IPS-20b (cell line): ENCODE measurements around the gene HELZ2.

Source experiments
- H3K27ac ChIP-seq: one replicate; pipeline ENCODE4 v1.5.1; 2013; ENCODE audit warnings: low read length
- H3K27me3 ChIP-seq: 2 replicates; pipeline ENCODE4 v1.6.1; 2013; ENCODE audit warnings: mild to moderate bottlenecking, low read length, inconsistent platforms; ENCODE audit not compliant: insufficient read depth
- H3K36me3 ChIP-seq: 2 replicates; pipeline ENCODE4 v1.6.1; 2013; ENCODE audit warnings: low read depth, mild to moderate bottlenecking, inconsistent platforms, low read length, moderate library complexity; ENCODE audit not compliant: insufficient read depth
- H3K4me1 ChIP-seq: 2 replicates; pipeline ENCODE4 v1.6.1; 2013; ENCODE audit warnings: mild to moderate bottlenecking, control low read depth, inconsistent platforms, low read length, moderate library complexity; ENCODE audit not compliant: insufficient read depth
- H3K4me3 ChIP-seq: 2 replicates; pipeline ENCODE4 v1.5.1; 2013; ENCODE audit warnings: mild to moderate bottlenecking, low read length, inconsistent platforms
- H3K9ac ChIP-seq: 2 replicates; pipeline ENCODE4 v1.6.1; 2013; ENCODE audit warnings: low read depth, mild to moderate bottlenecking, inconsistent platforms, low read length, moderate library complexity
- H3K9me3 ChIP-seq: 2 replicates; pipeline ENCODE4 v1.6.1; 2013; ENCODE audit warnings: mild to moderate bottlenecking, low read depth, low read length, inconsistent platforms; ENCODE audit not compliant: insufficient read depth

The HELZ2 gene

GRCh38 chr20:63595416-63596127 lies 21.5 kb upstream of the HELZ2 start:
- Histone ChIP-seq H3K27ac (no peak overlapping the region), H3K9me3 (no peaks in the 10 kb centered on the region), H3K9ac (no peak overlapping the region), H3K36me3 (peaks cover 31% of the 10 kb centered on the region), H3K4me1 (no peaks in the 10 kb centered on the region), H3K4me3 (no peak overlapping the region), H3K27me3 (no peaks in the 10 kb centered on the region)

DNA sequence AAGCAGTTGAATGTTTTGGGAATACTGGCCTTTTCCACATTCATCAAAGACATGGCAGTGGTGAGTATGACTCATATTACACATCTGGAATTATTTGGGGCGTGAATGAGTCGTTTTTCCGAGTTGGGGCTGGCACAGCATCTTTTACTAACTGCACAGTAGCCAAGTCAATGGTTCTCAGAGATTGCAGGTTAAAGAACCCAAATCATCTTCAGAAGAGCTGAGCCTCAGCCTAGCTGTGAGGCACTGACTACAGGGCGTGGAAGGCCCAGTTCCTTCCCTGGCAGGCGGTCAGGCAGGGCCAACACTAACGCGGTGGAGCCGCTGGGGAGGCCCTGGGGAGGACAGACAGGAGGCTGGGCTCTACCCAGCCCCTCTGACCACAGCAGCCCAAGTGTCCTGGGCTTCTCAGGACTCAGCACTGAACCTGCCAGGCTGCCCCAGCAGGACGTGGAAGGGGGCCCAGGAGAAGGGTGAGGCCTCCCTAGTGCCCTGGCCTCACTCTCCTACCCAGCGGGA lies 20.1 kb upstream of the HELZ2 start:
- H3K4me1 ChIP-seq: no peaks in the 10 kb centered on the region
- no peak overlapping the region for H3K27ac ChIP-seq
- H3K36me3 ChIP-seq: peaks cover 31% of the 10 kb centered on the region

GRCh38 chr20:63592661-63593060 lies 18.6 kb upstream of the HELZ2 start:
- Histone ChIP-seq H3K36me3 (peaks cover 22% of the 10 kb centered on the region), H3K9ac (no peak overlapping the region), H3K27me3 (no peaks in the 10 kb centered on the region), H3K9me3 (no peaks in the 10 kb centered on the region), H3K4me1 (no peaks in the 10 kb centered on the region), H3K27ac (no peak overlapping the region), H3K4me3 (no peak overlapping the region)

More for the DNA sequence above, 20.1 kb upstream of the HELZ2 start:
- no peaks in the 10 kb centered on the region for H3K9me3 ChIP-seq
- H3K4me3 ChIP-seq: no peak overlapping the region
- H3K27me3 ChIP-seq: no peaks in the 10 kb centered on the region
- no peak overlapping the region for H3K9ac ChIP-seq

GRCh38 chr20:63591786-63592355 lies 17.8 kb upstream of the HELZ2 start:
- Histone ChIP-seq H3K9me3 (no peaks in the 10 kb centered on the region), H3K4me3 (no peak overlapping the region), H3K9ac (no peak overlapping the region), H3K27me3 (no peaks in the 10 kb centered on the region), H3K27ac (no peak overlapping the region), H3K36me3 (peaks cover 18% of the 10 kb centered on the region), H3K4me1 (no peaks in the 10 kb centered on the region)

- no peak overlapping the region for H3K9ac ChIP-seq
- H3K27ac ChIP-seq: no peak overlapping the region
- peaks cover 18% of the 10 kb centered on the region for H3K36me3 ChIP-seq
- no peaks in the 10 kb centered on the region for H3K9me3 ChIP-seq
- H3K4me1 ChIP-seq: no peaks in the 10 kb centered on the region
- no peaks in the 10 kb centered on the region for H3K27me3 ChIP-seq
- no peak overlapping the region for H3K4me3 ChIP-seq
Measured at GRCh38 chr20:63591147-63591533, 17.1 kb upstream of the HELZ2 start.

GRCh38 chr20:63590218-63591146 lies 16.4 kb upstream of the HELZ2 start:
- Histone ChIP-seq H3K36me3 (peaks cover 18% of the 10 kb centered on the region), H3K4me3 (no peak overlapping the region)

GRCh38 chr20:63589261-63590217 lies 15.5 kb upstream of the HELZ2 start:
- H3K27me3 ChIP-seq: no peaks in the 10 kb centered on the region
- no peaks in the 10 kb centered on the region for H3K4me1 ChIP-seq
- H3K4me3 ChIP-seq: no peak overlapping the region
- peaks cover 18% of the 10 kb centered on the region for H3K36me3 ChIP-seq
- no peaks in the 10 kb centered on the region for H3K9me3 ChIP-seq
- no peak overlapping the region for H3K9ac ChIP-seq
- no peak overlapping the region for H3K27ac ChIP-seq

More at GRCh38 chr20:63590218-63591146, 16.4 kb upstream of the HELZ2 start:
- H3K9ac ChIP-seq: no peak overlapping the region
- H3K4me1 ChIP-seq: no peaks in the 10 kb centered on the region
- no peaks in the 10 kb centered on the region for H3K9me3 ChIP-seq
- H3K27me3 ChIP-seq: no peaks in the 10 kb centered on the region
- no peak overlapping the region for H3K27ac ChIP-seq

- Histone ChIP-seq H3K9ac (no peak overlapping the region), H3K36me3 (peaks cover 18% of the 10 kb centered on the region), H3K4me1 (no peaks in the 10 kb centered on the region), H3K4me3 (no peak overlapping the region), H3K9me3 (no peaks in the 10 kb centered on the region), H3K27ac (no peak overlapping the region), H3K27me3 (no peaks in the 10 kb centered on the region)
Measured at GRCh38 chr20:63588641-63589041, 14.6 kb upstream of the HELZ2 start.

DNA sequence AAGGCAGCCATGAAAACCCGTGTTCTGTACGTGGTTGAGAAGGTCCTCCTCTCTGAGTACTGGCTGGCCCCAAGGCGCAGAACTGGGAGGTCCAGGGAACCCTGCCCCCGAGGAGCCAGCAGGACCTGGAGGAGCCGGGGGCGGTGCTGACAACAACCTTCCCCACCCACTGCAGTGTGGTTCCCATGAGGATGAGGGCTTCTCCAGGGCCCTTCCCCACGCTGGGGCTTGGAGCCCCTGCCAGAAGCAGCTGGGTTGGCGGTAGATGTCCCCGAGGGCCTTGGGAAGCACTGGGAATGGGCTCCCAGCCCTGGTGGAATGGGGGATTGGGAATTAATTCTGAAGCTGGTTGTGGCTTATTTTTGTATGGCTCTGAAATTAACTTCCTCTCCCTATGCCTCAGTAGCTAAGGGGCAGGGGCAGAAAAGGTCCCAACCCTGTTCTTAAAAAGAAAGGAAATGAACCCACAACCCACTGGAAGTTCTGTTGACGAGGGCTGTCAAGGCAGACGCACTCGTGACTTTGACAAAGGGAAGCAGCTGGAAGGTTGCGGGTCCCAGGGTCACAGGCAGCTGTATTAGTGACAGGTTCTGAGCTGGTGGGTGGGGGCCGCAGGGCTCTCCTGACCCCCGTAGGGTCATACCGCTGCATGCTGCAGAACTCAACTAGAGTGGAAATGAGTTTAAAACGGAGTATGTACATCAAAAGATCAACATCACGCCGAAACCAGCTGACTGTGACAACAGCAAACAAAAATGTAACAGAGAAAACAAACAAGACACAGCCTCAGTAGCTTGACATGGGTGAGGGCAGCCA lies 13.9 kb upstream of the HELZ2 start:
- H3K27ac ChIP-seq: no peak overlapping the region
- H3K9ac ChIP-seq: no peak overlapping the region
- no peaks in the 10 kb centered on the region for H3K9me3 ChIP-seq
- peaks cover 18% of the 10 kb centered on the region for H3K36me3 ChIP-seq
- H3K4me3 ChIP-seq: no peak overlapping the region
- no peaks in the 10 kb centered on the region for H3K4me1 ChIP-seq
- no peaks in the 10 kb centered on the region for H3K27me3 ChIP-seq

GRCh38 chr20:63587256-63587655 lies 13.2 kb upstream of the HELZ2 start:
- Histone ChIP-seq H3K4me3 (no peak overlapping the region), H3K27me3 (no peaks in the 10 kb centered on the region), H3K9me3 (no peaks in the 10 kb centered on the region), H3K9ac (no peak overlapping the region), H3K36me3 (peaks cover 12% of the 10 kb centered on the region), H3K4me1 (no peaks in the 10 kb centered on the region), H3K27ac (no peak overlapping the region)
